Measurements from ENCODE around the gene ME1.
A peak's percentile ranks its signal among the peaks of the same experiment; 100 is the strongest.

ME1 gene

DNA sequence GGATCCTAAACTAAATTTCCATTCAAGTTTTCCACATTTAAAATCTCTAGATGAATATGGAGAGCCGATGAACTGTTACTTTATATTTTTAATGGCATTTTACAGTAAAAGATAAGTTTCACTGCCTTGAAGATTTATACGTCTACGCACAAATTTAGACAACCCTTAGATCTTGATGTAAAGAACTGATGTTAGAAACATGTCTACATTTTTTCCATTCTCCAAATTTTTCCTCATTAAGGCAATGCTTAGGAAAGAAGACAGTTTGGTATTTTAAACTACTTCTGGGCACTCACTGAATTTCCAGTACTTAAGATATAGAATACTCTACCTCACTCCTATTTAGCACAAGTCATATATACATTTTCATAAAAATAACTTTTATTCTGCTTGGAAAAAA lies 45.4 kb downstream of the ME1 start:
- TF ChIP-seq, protein P1, sequence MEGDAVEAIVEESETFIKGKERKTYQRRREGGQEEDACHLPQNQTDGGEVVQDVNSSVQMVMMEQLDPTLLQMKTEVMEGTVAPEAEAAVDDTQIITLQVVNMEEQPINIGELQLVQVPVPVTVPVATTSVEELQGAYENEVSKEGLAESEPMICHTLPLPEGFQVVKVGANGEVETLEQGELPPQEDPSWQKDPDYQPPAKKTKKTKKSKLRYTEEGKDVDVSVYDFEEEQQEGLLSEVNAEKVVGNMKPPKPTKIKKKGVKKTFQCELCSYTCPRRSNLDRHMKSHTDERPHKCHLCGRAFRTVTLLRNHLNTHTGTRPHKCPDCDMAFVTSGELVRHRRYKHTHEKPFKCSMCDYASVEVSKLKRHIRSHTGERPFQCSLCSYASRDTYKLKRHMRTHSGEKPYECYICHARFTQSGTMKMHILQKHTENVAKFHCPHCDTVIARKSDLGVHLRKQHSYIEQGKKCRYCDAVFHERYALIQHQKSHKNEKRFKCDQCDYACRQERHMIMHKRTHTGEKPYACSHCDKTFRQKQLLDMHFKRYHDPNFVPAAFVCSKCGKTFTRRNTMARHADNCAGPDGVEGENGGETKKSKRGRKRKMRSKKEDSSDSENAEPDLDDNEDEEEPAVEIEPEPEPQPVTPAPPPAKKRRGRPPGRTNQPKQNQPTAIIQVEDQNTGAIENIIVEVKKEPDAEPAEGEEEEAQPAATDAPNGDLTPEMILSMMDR (IDR thresholded peaks at IDR 0.05; ENCODE audit: low read depth, low read length): no peak
- in situ Hi-C loops (cut with HindIII; ENCODE audit: low sequenced_read_pairs): no loop called here
- DNase-seq (ENCODE audit: low read depth, low spot score): no peak
- H3K4me3 ChIP-seq (ENCODE audit: low read depth, low read length): no peak overlapping the region

DNA sequence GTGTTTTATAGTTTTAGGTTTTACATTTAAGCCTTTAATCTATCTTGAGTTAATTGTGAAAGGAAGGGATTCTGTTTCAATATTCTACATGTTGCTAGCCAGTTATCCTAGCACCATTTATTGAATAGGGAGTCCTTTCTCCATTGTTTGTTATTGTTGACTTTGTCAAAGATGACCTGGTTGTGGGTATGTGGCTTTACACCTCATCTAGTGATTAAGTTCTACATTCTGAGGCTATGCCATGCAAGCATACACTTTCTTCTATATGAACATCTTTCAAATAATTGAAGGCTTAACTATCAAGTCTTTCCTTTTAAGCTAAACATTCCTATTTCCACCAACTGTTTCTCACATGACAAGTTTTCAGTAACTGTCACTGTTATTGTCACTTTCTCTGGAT lies 46.1 kb downstream of the ME1 start:
- TF ChIP-seq, protein P1 (IDR thresholded peaks at IDR 0.05; ENCODE audit: low read depth, low read length): no peak
- in situ Hi-C loops (cut with HindIII; ENCODE audit: low sequenced_read_pairs): no loop called here
- no peak overlapping the region for H3K4me3 ChIP-seq (ENCODE audit: low read depth, low read length)
- DNase-seq (ENCODE audit: low read depth, low spot score): no peak

DNA sequence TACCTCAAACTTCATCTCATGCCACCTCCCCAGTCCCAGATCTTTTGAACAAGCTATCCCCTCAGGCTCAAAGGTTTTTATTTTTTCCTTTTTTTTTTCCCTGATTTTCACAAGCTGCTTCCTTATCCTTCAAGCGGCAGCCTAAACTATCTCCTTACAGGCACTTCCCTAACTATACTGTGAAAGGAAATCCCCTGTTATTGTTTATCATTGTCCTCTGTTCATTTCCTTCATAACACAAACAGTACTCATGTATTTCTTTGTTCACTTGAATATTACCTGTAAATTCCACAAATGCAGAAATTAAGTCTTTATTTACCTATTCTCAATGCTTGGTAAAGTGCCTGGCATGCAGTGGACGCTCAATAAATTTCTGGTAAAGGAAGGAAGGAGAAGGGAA lies 48.9 kb downstream of the ME1 start:
- in situ Hi-C loops (cut with HindIII; ENCODE audit: low sequenced_read_pairs): no loop called here
- no peak overlapping the region for H3K4me3 ChIP-seq (ENCODE audit: low read depth, low read length)
- TF ChIP-seq, protein P1 (IDR thresholded peaks at IDR 0.05; ENCODE audit: low read depth, low read length): no peak
- no peak for DNase-seq (ENCODE audit: low read depth, low spot score)

DNA sequence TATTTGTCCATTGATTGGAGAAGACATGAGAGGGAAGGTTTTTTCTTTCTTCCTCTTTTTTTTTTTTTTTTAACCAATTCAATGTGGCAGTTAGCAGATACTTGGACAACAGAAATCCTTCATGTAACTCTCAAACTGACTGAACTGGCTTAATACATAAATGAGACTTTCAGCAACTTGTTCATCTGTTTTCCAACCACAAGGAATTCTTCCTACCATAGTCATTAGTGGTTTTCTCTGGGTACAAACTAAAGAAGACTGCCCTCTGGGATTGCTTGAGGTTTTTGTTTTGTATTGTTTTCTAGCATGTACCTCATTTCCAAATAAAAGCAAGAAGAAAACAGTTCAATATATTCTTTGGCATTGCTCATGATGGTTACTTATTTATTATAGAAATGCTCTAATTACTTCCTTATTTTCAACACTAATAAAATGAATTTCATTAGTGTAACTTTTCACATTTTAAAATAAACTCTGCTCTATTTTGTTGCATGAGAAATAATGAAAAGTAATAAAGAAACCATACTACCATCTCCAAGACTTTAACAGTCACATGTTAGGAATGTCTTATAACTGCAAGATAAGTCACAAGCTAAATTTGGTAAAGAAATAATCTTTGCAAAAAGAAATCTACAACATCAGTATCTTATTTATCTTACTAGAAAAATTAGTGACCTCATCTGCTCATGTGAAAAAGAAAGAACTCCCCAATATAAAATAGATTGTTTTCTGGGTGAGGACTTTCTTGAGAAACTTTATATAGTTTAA lies 52.0 kb downstream of the ME1 start:
- in situ Hi-C loops (cut with HindIII; ENCODE audit: low sequenced_read_pairs): no loop called here
- H3K4me3 ChIP-seq (ENCODE audit: low read depth, low read length): no peak overlapping the region
- TF ChIP-seq, protein P1 (IDR thresholded peaks at IDR 0.05; ENCODE audit: low read depth, low read length): no peak
- DNase-seq (ENCODE audit: low read depth, low spot score): peak; percentile 81

DNA sequence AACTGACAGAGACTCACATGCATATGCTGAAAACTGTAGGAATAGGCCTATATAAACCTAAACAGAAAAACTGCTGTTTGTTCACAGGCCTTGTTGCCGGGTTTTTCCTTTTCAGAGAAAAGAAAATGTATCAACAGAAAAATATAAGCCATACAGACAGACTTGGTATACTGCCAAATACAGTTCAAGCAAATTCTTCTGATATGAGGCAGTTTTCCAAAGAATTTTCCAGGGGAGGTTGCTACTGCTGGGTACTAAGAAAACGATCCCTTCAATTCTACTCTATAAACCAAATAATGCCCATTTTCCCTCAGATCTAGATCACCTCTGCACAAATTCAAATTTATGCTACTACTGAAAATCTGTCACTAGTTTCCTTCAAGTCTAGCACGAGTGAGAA lies 59.4 kb downstream of the ME1 start:
- in situ Hi-C loops (cut with HindIII; ENCODE audit: low sequenced_read_pairs): no loop called here
- peak; percentile 57 for DNase-seq (ENCODE audit: low read depth, low spot score)
- no peak overlapping the region for H3K4me3 ChIP-seq (ENCODE audit: low read depth, low read length)
- TF ChIP-seq, protein P1 (IDR thresholded peaks at IDR 0.05; ENCODE audit: low read depth, low read length): no peak

DNA sequence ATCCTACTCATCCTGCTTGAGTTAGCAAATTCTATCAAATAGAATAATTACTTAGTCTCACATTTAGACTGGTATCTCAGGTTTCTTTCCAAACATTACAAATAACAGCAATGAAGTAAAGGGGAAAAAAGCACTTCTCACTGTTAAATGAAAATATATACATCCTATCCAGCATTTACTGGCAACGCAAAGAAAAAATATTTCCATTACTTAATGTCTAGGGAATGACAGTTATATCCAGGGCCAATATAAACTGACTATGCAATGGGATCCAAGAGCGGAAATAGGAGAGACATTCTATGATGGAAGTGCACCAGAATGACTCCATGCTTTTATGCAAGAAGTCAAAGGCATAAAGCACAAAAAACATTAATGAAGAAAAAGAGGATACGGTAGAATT lies 60.3 kb downstream of the ME1 start:
- peak; percentile 15 for DNase-seq (ENCODE audit: low read depth, low spot score)
- in situ Hi-C loops (cut with HindIII; ENCODE audit: low sequenced_read_pairs): no loop called here
- no peak overlapping the region for H3K4me3 ChIP-seq (ENCODE audit: low read depth, low read length)
- TF ChIP-seq, protein P1 (IDR thresholded peaks at IDR 0.05; ENCODE audit: low read depth, low read length): no peak
